ENCODE measurements around the gene HIF3A. TPM values are rescaled to one million over a fixed set of nuclear protein-coding genes. Genes with fewer than 3 reads are reported as not detected.

The HIF3A gene
- total RNA-seq, 1 experiment from 2014 or later = 5.2 TPM

DNA sequence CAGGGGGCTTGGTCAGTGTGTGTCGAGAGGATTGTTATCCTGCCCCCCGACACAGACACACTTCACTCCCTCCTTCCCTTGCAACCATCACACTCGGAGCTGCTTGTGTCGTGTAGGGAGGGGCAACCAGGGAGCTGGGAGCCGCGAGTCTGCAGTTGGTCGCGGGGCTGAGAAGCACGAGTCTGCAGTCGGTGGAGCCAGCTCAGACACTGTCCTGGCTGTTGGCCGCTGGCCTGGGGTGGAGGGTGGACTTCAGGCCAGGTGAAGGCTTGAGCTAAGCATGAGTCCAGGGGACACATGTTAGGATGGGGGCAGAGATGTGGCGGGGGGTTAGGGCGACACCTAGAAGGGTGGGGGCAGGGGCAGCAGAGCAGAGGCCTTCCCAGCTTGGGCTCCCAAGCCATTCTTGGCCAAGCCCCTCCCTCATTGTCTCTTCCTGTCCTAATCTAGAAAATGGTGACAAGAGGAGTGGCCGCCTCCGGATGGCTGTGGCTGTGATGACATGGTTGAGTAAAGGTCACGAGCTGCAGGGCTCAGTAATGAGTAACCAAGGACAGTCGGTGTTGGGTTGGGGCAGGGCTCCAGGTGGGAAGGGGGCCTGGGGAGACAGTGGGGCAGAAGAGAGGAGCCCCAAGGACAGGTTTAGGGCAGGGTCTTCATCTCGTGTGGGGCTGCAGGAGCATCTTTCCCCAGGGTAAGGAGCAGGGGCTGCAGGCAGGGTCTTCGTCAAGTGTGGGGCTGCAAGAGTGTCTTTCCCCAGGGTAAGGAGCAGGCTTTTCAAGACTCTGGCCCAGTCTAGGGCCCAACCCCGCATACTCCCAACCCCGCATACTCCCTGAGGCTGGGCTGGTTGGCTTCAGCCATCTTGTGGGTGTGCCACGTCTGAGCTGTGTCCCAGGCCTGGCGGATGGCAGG lies 58.6 kb downstream of the HIF3A start:
- ChIA-PET POLR2A (interaction anchor here (0.6 kb wide), 1 partner anchor 10 kb away, joined by 5 read pairs; no protein-coding TSS in a partner anchor), CTCF (interaction anchor here (1.0 to 1.3 kb wide), 2 partner anchors 8 to 172 kb away, joined by 3 to 10 read pairs; partner anchors contain the start of gene PPP5C)
- Mint-ChIP-seq H3K27ac (ENCODE audit: unreplicated experiment) (peak overlapping the region; percentile 56), H3K9me3 (ENCODE audit: unreplicated experiment) (no peaks in the 10 kb centered on the region), H3K27me3 (ENCODE audit: insufficient read depth, unreplicated experiment) (no peaks in the 10 kb centered on the region), H3K36me3 (ENCODE audit: insufficient read depth, unreplicated experiment) (peaks cover 47% of the 10 kb centered on the region), H3K4me3 (ENCODE audit: unreplicated experiment) (peak overlapping the region; percentile 10), H3K4me1 (ENCODE audit: low read depth, unreplicated experiment) (no peaks in the 10 kb centered on the region)
- TF ChIP-seq, protein P1, sequence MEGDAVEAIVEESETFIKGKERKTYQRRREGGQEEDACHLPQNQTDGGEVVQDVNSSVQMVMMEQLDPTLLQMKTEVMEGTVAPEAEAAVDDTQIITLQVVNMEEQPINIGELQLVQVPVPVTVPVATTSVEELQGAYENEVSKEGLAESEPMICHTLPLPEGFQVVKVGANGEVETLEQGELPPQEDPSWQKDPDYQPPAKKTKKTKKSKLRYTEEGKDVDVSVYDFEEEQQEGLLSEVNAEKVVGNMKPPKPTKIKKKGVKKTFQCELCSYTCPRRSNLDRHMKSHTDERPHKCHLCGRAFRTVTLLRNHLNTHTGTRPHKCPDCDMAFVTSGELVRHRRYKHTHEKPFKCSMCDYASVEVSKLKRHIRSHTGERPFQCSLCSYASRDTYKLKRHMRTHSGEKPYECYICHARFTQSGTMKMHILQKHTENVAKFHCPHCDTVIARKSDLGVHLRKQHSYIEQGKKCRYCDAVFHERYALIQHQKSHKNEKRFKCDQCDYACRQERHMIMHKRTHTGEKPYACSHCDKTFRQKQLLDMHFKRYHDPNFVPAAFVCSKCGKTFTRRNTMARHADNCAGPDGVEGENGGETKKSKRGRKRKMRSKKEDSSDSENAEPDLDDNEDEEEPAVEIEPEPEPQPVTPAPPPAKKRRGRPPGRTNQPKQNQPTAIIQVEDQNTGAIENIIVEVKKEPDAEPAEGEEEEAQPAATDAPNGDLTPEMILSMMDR (IDR thresholded peaks at IDR 0.05; ENCODE audit: insufficient read depth in 1 of 2, low read depth in 1 of 2, low read length in 1 of 2, severe bottlenecking in 1 of 2, unreplicated experiment in 1 of 2) = no peak
- Histone ChIP-seq H3K36me3 (ENCODE audit: control insufficient read depth, insufficient read depth, low read length) (peaks cover 13% of the 10 kb centered on the region), H3K4me3 (ENCODE audit: low read depth, low read length) (no peak overlapping the region), H3K27me3 (replicated peaks; ENCODE audit: control insufficient read depth, insufficient read depth, low read length) (no peaks in the 10 kb centered on the region), H3K9me3 (no peaks in the 10 kb centered on the region), H3K4me1 (peaks cover 46% of the 10 kb centered on the region)
- DNase-seq = peak; percentile 74 to 88
- intact Hi-C loops (cut with micrococcal nuclease; ENCODE audit: unreplicated experiment) = no loop called here
- no TSS peak for BruUV-seq (replicated peaks)

DNA sequence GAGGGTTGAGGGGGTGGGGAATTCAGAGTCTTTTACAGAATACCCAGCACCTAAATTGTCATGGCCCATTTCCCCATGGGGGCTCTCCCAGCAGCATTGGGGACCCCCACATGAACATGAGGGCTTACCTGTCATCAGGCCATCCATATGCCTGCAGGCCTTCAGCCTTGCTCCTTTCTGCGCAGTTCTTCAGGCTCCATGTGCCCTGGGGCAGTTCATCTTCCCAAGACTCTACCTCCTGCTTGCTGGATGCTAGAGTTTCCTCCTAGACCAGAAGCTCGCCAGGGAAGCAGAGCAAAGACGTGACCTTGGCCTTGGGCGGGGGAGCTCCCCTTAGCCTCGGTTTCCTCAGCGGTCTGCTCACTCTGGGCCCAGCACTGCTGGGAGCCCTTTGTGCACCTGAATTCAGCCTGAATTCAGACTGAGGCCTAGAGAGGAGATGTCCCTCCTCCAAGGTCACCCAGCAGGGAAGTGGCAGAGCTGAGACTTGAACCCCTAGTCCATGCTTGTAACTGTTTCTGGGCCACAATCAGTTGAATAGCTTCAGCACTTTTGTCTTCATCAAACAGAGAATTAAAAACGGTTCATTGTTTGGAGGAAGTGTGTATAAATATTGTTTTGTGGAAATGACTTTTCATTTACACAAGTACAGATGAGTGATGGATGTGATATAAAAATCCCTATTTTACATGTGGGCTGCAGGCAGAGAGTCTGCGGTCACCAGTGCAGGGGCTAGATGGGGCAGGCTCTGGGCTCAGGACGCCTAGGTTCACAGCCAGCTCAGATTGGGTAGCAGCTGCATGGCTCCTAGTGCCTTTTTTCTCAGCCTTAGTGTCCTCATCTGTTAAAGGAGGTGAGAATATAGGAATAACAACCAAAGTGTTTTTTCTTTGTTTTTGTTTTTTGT lies 59.6 kb downstream of the HIF3A start:
- DNase-seq = no peak
- TF ChIP-seq, protein P1 (IDR thresholded peaks at IDR 0.05; ENCODE audit: insufficient read depth in 1 of 2, low read depth in 1 of 2, low read length in 1 of 2, severe bottlenecking in 1 of 2, unreplicated experiment in 1 of 2) = no peak
- intact Hi-C loops (cut with micrococcal nuclease; ENCODE audit: unreplicated experiment) = no loop called here
- Histone ChIP-seq H3K36me3 (ENCODE audit: control insufficient read depth, insufficient read depth, low read length) (peaks cover 13% of the 10 kb centered on the region), H3K27me3 (replicated peaks; ENCODE audit: control insufficient read depth, insufficient read depth, low read length) (no peaks in the 10 kb centered on the region), H3K4me1 (peaks cover 46% of the 10 kb centered on the region), H3K9me3 (no peaks in the 10 kb centered on the region), H3K4me3 (ENCODE audit: low read depth, low read length) (no peak overlapping the region)
- H3K9me3 Mint-ChIP-seq (ENCODE audit: unreplicated experiment) = no peaks in the 10 kb centered on the region
- ChIA-PET CTCF (interaction anchor here (1.0 to 1.3 kb wide), 2 partner anchors 9 to 171 kb away, joined by 3 to 10 read pairs; partner anchors contain the start of gene PPP5C), POLR2A (interaction anchor here (0.6 kb wide), 1 partner anchor 11 kb away, joined by 5 read pairs; no protein-coding TSS in a partner anchor)
- H3K27me3 Mint-ChIP-seq (ENCODE audit: insufficient read depth, unreplicated experiment) = no peaks in the 10 kb centered on the region
- H3K4me3 Mint-ChIP-seq (ENCODE audit: unreplicated experiment) = no peak overlapping the region
- H3K27ac Mint-ChIP-seq (ENCODE audit: unreplicated experiment) = peak overlapping the region; percentile 56
- H3K4me1 Mint-ChIP-seq (ENCODE audit: low read depth, unreplicated experiment) = no peaks in the 10 kb centered on the region
- peaks cover 54% of the 10 kb centered on the region for H3K36me3 Mint-ChIP-seq (ENCODE audit: insufficient read depth, unreplicated experiment)
- BruUV-seq (replicated peaks) = no TSS peak
